SIG-M5 (cell line): ENCODE data around the gene ZDHHC12.

Source experiments
- DNase-seq: peaks from one replicate; lab custom pipeline; 2025; lab: John Stamatoyannopoulos, UW

The ZDHHC12 gene

DNA sequence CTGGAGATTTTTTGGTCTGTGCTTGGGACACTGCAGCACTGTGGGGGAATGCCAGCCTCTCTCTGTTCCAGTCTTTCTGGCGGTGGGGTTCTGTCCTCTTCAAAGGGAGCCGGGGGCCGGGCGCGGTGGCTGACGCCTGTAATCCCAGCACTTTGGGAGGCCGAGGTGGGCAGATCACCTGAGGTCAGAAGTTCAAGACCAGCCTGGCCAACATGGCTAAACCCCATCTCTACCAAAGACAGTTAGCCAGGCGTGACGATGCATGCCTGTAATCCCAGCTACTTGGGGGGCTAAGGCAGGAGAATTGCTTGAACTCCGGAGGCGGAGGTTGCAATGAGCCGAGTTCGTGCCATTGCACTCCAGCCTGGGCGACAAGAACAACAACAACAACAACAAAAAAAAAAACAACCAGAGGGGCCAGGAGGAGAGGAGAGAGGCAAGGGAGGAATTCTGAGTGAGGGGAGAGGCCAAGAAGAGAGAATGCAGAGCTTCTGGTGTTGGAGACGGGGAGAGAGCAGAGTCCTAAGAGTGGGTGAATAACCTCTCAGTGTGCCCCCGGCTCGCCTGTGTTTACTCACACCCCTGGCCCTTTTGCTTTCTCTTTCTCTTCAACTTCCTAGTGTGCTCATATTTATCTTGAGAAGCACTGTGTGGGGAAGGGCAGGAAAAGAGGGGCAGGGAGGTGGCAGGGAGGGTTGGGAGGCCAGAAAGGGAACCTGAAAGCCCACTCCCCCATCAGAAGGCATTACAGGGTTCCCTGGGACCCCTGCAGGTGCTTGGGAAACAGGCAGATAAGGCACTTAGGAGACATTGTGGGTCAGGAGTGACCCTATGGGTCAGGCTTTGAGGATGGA is 38.1 kb downstream of the ZDHHC12 start:
- no peak for DNase-seq

GRCh38 chr9:128684325-128685199 is 39.4 kb downstream of the ZDHHC12 start:
- DNase-seq: peak; percentile 22

DNA sequence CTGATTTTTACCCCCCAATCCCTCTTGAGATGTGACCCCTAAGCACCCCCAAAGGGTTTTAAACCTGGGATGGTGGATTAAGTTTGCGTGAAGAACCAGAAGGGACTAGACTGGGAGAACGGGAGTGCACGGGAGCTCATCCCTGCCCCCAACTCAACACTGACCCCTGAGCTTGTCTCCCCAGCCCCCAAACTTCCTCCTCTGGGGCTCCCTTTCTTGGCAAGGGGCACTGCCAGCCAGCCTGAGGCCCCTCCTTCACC is 39.9 kb downstream of the ZDHHC12 start:
- DNase-seq: no peak

- no peak for DNase-seq
Measured at GRCh38 chr9:128683340-128684064, 40.4 kb downstream of the ZDHHC12 start.

DNA sequence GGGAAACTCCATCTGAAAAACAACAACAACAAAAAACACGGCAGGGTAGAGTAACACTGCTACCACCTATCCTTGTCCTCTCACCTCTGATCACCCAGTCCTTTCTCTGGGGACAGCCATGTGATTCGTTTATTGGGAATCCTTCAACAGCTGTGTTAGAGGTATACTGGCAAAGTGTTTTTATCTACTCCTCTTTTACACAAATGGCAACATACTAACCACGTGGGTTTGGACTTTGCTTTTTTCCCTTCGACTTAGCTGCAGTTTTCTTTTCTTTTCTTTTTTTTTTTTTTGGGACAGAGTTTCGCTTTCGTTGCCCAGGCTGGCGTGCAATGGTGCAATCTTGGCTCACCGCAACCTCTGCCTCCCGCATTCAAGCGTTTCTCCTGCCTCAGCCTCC is 46.1 kb downstream of the ZDHHC12 start:
- DNase-seq: no peak

DNA sequence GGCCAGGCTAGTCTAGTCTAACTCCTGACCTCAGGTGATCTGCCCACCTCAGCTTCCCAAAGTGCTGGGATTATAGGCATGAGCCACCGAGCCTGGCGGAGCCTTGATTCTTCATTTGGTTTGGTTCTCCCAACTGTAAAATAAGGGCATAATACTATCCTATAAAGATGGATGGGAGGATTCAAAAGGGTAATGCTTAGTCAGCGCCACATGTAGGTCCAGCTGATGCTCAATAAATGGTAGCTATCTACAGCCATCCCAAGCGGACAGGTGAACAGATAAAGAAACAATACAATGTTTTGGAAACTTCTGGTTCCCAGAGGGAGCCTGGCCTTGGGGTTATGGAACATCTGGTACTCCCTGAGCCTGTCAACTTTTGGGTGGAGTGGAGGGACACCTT is 48.5 kb downstream of the ZDHHC12 start:
- DNase-seq: no peak
